Dedifferentiated amniotic fluid mesenchymal stem cell (primary cell): ENCODE results near the gene GOLT1A.
A peak's percentile ranks its signal among the peaks of the same experiment; 100 is the strongest.

Experiments
- DNase-seq: peaks from one replicate; pipeline ENCODE4 v3.0.0-alpha.2; 2016; ENCODE audit errors: extremely low spot score

Gene GOLT1A

DNA sequence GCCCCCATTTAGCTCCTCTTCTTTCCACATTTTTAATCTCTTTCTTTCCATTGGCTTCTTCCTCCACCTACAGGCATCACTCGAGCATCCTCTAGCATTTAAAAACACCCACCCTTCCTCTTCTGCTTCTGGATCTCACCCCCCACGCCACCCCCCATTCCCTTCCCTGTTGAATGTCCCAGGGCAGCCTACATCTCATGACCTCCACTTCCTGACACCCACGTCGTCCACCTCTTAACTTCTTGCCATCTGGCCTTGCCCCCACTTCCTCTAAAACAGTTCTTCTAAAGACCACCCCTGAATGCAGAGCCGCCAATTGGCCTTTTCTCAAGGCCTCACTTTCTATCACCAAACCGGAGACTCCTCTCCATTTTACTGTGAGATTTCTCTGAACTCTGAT lies 55.8 kb downstream of the GOLT1A start:
- no peak for DNase-seq

DNA sequence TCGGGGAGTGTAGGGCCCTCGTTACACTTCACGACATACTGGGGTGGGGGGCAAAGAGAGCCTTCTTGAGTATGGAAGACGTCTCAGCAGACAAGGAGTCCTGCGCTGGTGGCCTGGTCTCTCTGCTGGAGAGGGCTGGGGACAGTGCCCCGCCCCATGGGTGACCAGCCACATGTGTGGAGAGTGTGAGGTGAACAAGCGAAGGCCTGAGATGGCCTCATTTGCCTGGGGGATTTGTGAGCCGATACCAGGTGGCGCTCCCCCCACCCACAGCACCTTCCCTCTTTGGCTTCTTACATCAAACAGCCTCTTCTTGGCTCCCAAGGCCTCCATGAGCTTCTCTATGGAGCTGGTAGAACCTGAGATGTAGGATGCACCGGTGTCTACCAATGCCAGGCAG lies 57.9 kb downstream of the GOLT1A start:
- no peak for DNase-seq

DNA sequence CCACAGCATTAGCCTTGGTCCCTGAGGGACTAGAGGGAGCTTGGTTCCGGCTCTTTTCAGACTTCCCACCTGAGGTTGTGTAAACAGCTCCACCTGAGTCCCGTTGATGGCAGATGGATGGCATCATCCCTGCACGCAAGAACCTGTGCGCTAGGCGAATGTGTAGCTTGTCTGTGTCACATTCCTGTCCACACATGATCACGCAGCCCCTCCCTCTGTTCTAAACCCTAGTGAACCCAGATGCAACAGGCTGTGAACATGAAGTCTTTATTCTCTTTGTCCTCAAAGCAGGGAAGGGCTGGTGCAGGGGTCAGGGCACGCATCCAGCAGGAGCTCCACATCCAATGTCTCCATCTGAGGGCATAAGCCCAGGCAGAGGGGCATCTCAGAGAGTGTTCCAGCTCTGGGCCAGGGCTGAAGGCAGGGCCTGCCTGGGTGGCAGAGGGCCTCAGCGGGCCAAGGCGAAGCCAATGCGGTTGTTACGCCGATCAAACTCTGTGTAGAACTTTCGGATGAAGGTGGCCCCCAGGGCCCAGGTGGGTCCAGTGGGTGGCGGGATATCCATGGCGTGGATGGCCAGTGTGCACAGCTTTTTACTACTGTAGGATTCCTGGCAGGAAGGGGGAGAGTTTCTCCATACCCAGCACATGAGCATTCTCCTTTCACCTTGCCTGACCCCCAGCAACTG lies 59.1 kb downstream of the GOLT1A start:
- no peak for DNase-seq

DNA sequence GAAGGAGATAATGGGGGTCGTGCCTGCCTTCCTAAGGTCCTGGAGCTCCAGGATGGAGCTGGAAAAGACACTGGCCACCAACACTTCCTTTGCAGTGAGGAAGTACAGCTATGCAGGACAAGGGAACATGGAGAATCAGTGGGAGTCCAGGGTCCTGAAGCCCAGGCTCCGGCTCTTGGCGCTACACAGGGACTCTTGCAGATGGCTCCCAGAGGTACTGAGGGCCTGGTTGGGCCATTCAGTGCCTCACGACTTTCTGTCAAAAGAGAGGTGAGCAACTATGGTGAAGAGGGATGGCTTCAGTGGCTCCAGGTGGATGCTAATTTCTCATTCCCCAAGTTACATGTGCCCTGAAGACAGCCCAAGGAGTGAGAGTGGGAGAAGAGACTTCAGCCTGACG lies 60.1 kb downstream of the GOLT1A start:
- no peak for DNase-seq

DNA sequence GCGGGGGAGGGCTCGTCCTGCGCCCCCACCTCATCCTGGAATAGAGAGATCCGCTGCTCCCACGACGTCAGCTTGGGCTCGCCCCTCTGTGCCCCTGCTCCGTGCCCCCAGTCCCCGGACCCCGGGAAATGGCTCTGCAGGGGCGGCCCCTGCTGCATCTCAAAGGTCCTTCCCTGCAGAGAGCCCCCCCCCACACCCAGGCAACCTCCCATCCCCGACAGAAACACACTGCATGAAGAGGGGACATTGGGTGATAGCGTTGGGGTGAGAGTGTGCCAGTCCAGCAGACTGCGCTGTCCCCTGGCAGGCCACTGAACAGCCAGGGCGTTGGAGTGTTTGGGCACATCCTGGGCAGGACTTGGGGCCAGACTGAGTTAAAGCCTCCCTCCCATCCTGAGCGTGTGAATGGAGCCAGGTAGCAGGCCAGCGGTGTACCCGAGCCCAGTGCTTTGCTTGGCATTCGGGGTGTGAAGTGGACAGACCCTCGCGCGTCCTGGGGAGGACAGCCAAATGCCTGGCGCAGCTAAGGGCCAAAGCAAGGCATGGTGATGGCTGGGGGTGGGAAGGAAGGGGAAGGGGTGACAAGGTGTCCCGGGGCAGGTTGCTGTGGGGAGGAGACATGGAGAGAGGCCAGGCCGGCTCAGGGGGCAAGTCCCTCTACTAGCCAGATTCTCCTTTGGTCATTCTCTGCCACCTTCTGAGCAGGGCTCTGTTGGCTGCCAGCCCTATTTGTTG lies 61.3 kb downstream of the GOLT1A start:
- no peak for DNase-seq

DNA sequence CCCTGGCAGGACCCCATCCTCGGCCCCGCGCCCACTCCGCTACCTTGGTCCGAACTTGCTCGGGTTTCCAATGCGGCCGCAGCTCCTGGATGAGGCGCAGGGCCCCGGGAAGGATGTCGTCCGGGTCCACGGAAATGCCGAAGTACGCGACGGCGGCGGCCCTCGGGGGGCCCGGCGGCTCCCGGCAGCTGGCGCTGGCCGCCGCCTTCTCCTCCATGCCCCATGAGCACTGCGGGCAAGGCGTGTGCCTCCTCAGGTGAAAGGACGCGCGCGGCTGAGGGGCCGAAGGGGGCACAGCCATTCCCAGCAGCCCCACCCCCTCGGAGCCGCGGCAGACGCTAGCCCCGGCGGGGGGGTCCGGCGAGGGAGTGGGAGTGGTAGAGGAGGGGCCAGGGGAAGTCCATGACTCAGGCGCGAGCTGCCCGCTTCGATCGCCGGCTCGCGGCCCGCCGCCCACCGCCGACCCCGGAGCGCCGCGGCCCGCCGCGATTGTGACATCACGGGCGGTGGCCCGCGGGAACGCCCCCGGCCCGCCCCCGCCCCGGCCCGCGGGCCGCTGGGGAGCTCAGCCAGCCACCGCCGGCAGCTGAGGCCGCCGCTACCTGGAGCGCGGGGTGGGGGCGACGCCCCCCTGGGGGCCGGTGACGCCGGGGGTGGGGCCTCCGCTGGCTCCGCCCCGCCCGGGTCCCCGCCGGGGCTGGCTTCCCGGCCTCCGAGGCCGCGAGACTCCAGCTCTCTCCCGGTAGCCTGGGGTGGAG lies 62.1 kb downstream of the GOLT1A start, which contains the start of gene ETNK2:
Gene ETNK2 (minus strand): TSS at position 493 of the 758 bp plus-strand sequence. CDS start 192 bp downstream, at position 301.
- DNase-seq, result peak; percentile 20

DNA sequence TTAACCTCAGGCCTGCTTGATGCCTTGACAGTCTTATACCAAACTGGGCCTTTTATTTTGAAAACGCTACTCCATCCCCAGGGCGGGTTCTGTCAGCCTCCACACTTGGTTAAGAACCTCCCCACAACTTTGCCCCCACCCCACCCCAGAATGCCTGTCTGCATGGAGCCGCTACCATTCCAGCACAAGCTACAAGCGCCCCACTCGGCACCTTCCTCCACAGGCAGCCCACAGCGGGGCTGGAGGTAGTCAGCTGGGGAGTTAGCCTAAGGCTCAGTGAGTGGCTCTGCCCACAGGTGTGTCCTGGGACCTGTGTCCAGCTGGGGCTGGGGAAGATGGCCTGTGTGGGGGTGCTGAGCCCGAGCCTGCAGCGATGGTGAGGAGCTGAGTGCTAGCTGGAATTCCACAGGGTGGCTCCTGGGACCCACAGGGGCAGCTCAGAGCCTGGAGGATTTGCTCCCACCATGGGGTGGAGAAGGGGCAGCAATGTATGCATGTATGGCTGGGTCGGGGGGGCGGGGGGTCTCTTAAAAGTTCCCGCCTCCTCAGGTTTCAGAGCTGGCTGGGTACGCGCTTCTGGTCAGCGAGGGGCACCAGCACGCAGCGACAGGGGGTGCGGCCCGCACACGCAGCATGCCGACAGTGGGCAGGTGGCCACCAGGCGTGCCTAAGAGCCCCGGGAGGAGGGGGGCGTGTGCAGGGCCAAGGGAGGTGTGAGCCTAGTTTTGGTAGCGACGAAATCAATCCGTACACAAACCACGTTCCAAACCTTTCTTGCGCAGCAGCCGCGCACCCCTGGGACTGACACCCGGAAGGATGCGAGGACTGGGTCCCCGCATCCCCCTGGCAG lies 62.9 kb downstream of the GOLT1A start:
- no peak for DNase-seq

DNA sequence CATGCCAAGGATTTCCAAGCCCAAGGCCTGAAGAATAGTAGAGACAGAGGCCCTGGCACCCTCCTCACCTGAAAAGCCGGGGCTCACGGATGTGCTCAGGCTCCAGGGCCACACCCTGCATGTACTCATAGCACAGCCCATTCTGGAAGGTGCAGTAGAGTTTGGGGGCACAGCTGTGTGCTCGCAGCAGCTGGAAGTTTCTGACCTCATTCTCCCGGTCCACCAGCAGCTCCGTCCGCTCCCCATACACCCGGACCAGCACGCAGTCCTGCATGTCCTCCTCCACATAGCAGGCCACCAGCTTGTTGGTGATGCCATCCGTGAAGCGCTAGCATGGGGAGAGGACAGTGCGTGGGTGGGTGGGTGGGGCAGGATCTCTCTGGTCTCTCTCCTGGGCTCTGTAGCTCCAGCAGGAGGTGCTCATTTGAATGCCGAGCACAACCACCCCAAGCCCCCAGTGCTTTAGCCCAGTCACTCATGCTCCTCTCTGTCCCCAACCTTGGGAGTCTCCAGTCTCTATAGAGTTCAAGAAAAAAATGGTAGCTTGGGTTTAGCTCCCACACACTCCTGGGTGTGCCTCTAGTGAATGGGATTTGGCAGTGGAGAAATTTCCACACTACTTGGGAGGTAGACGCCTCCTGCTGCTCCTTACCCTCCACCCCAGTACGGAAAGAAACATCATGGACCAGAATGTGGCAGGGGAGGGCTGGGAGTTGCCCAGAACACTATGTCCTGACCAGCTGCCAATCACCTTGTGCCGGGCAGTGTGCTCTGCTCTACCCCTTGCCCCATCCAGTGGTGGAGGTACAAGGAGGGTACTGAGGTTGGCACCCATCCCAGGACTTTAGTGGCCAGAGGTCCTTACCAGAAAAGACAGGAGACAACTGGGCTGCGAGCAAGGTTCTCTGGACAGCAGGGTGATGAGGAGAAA lies 63.9 kb downstream of the GOLT1A start:
- no peak for DNase-seq

DNA sequence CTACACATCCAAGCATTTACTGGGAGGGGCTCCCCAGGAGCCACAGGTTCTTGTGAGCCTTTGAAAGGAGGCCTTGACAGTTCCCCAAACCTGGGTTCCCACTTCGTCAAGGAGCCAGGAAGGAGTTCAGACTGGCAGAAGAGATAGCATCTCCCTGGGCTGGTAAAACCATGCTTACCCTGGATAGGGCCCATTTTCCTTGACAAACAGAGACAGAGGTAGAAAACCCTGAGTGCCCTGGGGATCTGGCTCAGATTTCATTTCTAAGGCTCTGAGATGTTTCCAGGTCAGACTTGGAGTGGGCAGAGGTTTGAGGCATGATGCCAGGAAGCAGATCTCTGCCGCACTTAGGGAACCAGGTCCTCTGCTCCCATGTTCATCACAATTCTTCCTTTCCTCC lies 64.7 kb downstream of the GOLT1A start:
- no peak for DNase-seq
